ENCODE results near the gene HPGD. TPM values are rescaled to one million over a fixed set of nuclear protein-coding genes. Genes with fewer than 3 reads are reported as not detected.

The HPGD gene
- total RNA-seq, 1 experiment from 2014 or later, result 0.66 TPM

DNA sequence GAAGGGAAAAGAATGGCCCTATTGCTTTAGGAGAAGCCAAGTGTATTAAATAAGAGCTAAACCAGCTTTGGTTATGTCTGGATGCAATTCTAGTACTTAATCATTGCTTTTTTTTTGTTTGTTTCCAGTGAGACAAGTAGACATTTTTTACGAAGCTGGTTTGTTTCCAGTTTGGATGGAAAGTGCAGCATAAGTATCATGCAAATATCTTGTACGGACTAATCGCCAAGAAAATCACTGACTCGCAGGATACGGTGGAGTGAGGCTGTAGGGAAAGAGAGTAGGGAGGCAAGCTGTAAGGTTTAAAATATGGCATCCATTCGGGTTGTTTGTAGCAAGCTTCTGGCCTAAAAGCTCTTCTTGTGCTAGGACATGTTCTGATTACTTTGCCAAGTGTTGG is 64.8 kb downstream of the HPGD start (continued):
- TF ChIP-seq ZNF274 (IDR thresholded peaks at IDR 0.05; ENCODE audit: low read depth, low read length), result no peak
- no peak for TF ChIP-seq POLR2A (IDR thresholded peaks at IDR 0.05; ENCODE audit: borderline replicate concordance, extremely low read depth, insufficient read depth, insufficient read length)
- TF ChIP-seq CBX3 (IDR thresholded peaks at IDR 0.05; ENCODE audit: low read depth), result no peak
- TF ChIP-seq, protein P1, sequence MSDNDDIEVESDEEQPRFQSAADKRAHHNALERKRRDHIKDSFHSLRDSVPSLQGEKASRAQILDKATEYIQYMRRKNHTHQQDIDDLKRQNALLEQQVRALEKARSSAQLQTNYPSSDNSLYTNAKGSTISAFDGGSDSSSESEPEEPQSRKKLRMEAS (IDR thresholded peaks at IDR 0.05), result no peak
- TF ChIP-seq FOSL1 (IDR thresholded peaks at IDR 0.05; ENCODE audit: low read depth), result no peak

DNA sequence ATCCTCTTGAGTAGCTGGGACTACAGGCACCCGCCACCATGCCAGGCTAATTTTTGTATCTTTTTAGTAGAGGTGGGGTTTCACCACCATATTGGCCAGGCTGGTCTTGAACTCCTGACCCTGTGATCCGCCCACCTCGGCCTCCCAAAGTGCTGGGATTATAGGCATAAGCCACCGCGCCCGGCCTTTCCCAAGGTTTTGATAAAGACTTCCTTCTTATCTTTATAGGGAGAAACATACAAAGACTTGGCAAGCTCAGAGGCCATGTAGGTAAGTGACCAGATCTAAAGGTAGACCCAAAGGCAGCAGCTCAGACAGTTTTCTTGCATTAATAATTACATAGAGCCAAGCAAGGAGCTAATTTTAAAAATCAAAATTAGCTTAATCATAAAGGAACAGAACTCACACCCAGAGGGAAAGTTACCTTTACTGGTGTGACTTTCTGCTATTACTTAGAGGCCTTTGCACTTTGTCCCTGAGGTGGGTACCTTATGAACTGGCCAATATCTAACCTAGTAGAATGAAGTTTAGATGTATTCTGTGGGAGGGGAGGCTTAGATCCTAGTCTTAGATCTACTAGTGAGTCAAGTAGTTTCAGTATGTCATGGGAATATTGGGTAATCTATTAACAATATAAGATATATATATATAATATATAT is 67.3 kb downstream of the HPGD start:
- RAD21 ChIA-PET (ENCODE audit: low non-redundant PET in 1 of 2, low total read pairs in 2 of 2, uncharacterized antibody in 2 of 2, unreplicated experiment in 2 of 2), result no interaction called here
- no TSS peak for BruUV-seq (replicated peaks)
- TF ChIP-seq SP1 (IDR thresholded peaks at IDR 0.05; ENCODE audit: low read depth), result no peak
- TF ChIP-seq, protein P2, sequence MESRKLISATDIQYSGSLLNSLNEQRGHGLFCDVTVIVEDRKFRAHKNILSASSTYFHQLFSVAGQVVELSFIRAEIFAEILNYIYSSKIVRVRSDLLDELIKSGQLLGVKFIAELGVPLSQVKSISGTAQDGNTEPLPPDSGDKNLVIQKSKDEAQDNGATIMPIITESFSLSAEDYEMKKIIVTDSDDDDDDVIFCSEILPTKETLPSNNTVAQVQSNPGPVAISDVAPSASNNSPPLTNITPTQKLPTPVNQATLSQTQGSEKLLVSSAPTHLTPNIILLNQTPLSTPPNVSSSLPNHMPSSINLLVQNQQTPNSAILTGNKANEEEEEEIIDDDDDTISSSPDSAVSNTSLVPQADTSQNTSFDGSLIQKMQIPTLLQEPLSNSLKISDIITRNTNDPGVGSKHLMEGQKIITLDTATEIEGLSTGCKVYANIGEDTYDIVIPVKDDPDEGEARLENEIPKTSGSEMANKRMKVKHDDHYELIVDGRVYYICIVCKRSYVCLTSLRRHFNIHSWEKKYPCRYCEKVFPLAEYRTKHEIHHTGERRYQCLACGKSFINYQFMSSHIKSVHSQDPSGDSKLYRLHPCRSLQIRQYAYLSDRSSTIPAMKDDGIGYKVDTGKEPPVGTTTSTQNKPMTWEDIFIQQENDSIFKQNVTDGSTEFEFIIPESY (IDR thresholded peaks at IDR 0.05; ENCODE audit: extremely low read depth, insufficient replicate concordance, low read length), result no peak
- no peaks in the 10 kb centered on the region for H3K4me1 ChIP-seq (ENCODE audit: control insufficient read depth in 1 of 2, insufficient read depth in 2 of 2, low read length in 2 of 2)
- ATAC-seq (no peak), DNase-seq (ENCODE audit: low read depth, low spot score) (no peak)
- H3K9ac ChIP-seq (ENCODE audit: low read length), result no peak overlapping the region
- intact Hi-C loops (cut with micrococcal nuclease), result no loop called here
- CTCF ChIA-PET, result no interaction called here
- H3K4me3 ChIP-seq (replicated peaks in 1 of 2; ENCODE audit: low read depth in 1 of 2, low read length in 2 of 2), result no peak overlapping the region
- POLR2A ChIA-PET, result no interaction called here
- H3K4me2 ChIP-seq (ENCODE audit: low read length), result no peak overlapping the region
- no peak overlapping the region for H2AFZ ChIP-seq (ENCODE audit: low read depth, low read length, poor library complexity, severe bottlenecking)
- no peaks in the 10 kb centered on the region for H3K36me3 ChIP-seq (ENCODE audit: control insufficient read depth in 1 of 2, insufficient read depth in 2 of 2, low read length in 2 of 2)
- no peak overlapping the region for H3K27ac ChIP-seq (ENCODE audit: low read depth, low read length)
- no peaks in the 10 kb centered on the region for H3K79me2 ChIP-seq (ENCODE audit: insufficient read depth, low read length)
- H3K27me3 ChIP-seq (ENCODE audit: insufficient read depth, low read length), result no peaks in the 10 kb centered on the region
- H3K9me3 ChIP-seq (ENCODE audit: control insufficient read depth in 1 of 2, insufficient read depth in 1 of 2, low read depth in 1 of 2, low read length in 2 of 2), result no peaks in the 10 kb centered on the region
- H3K9me2 ChIP-seq (ENCODE audit: insufficient read depth), result no peaks in the 10 kb centered on the region
- no peaks in the 10 kb centered on the region for H4K20me1 ChIP-seq (ENCODE audit: insufficient read depth)

All from HCT116 (cell line).